HTR-8/SVneo (cell line): ENCODE results near the gene SPG11.
"Not testable (repeated sequence)": the region's sequence is repeated elsewhere in the genome, so short reads cannot be mapped to it uniquely, and the experiment has no call there.

Source experiments
- DNase-seq: peaks from one replicate; pipeline ENCODE4 v3.0.0; 2011; ENCODE audit warnings: low spot score, mixed read lengths; ENCODE audit not compliant: insufficient read length
- FAIRE-seq: peaks from 2 replicates; lab custom pipeline; 2011; peaks lifted over from hg19 to GRCh38; lab: Jason Lieb, UNC

The SPG11 gene

DNA sequence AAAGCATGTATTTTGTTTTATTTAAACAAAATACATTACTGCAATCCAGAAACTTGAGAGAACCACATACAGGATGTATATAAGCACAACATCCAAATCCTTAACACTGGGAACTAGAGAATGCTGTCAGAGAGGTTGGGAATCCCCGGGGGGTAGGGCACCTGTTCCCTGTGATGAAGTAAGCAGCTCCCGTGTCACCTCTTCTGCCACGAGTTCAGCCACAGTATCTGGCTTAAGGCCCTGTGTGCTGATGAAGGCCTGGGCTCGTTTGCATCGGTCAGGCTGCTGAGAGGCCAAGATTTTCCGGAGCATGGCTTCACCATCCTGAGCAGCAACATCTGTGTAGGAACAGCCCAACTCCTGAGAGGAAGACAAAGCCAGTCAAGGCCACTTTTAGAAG lies 90.1 kb downstream of the SPG11 start:
- no peak for DNase-seq
- FAIRE-seq: no peak

- DNase-seq (no peak), FAIRE-seq (no peak)
Measured at GRCh38 chr15:44570361-44570760, 93.1 kb downstream of the SPG11 start.

GRCh38 chr15:44569316-44569715 lies 94.1 kb downstream of the SPG11 start:
- no peak for DNase-seq
- no peak for FAIRE-seq

- DNase-seq: no peak
Measured at GRCh38 chr15:44568338-44568737, 95.1 kb downstream of the SPG11 start.

DNA sequence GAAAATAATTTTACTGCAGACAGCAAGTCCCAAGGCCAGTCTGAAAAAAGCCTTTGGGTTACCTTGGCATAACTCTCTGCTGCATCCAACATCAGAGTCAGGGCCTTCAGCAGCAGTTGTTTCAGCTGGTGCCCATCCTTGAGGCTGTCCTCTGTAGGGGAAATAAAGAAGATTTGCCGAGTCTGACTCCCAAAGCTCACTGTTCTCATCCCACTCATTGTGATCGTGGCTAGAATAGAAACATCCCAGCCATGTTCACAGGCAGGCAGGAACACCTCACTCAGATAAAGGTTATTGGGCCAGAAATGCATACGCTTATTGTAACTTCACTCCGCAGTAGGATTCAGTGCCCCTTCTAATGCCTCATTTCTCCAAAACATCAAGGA lies 97.3 kb downstream of the SPG11 start:
- FAIRE-seq: no peak
- no peak for DNase-seq

More at GRCh38 chr15:44568338-44568737, 95.1 kb downstream of the SPG11 start:
- FAIRE-seq: no peak

DNA sequence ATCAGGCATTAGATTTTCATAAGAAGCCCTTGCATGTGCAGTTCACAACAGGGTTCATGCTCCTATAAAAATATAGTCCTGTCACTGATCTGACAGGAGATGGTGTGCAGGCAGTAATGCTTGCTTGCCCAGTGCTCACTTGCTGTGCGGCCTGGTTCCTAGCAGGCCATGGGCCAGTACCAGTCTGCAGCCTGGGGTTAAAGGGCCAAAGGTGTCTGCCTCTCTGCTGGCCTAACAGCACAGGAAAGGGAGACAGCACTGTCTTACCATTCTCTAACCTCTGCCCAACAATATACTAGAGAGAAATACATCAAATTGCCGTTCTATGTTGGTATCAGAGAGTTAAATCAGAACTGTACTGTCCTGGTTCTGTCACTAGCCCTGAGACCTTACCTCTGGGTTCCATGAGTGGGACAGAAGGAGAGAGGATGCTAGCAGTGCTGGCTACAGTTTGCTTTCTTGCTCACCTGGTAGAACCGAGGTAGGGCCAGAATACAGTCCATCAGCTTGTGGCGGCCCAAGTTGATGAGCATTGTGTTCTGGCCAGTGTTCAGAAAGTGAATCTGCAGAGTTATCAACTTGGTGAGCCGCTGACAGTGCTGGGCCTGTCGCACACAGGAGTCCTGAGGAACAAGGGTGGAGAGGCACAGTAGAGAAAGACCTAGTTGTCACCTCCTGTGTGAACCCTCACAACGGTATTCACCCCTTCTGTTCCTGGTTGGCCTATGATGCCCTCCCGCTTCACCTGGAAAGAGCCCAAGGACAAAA lies 97.9 kb downstream of the SPG11 start:
- DNase-seq (no peak), FAIRE-seq (no peak)

GRCh38 chr15:44560926-44561325 lies 102.5 kb downstream of the SPG11 start:
- FAIRE-seq: peak; percentile 83
- DNase-seq: not testable (repeated sequence)

- FAIRE-seq: no peak
Measured at GRCh38 chr15:44554934-44555723, 108.3 kb downstream of the SPG11 start.

GRCh38 chr15:44550734-44551133 lies 112.7 kb downstream of the SPG11 start:
- DNase-seq (no peak), FAIRE-seq (no peak)

More at GRCh38 chr15:44554934-44555723, 108.3 kb downstream of the SPG11 start:
- no peak for DNase-seq

- FAIRE-seq: no peak
- no peak for DNase-seq
Measured at GRCh38 chr15:44550256-44550655, 113.2 kb downstream of the SPG11 start.

DNA sequence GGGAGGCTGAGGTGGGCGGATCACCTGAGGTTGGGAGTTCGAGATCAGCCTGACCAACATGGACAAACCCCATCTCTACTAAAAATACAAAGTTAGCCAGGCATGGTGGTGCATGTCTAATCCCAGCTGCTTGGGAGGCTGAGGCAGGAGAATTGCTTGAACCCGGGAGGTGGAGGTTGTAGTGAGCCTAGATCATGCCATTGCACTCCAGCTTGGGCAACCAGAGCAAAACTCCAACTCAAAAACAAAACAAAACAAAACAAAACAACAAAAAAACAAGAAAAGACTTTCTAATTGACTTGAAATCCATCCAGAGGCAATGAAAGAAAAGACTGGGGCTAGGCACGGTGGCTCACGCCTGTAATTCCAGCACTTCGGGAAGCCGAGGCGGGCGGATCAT lies 114.3 kb downstream of the SPG11 start:
- FAIRE-seq, DNase-seq: not testable (repeated sequence)

- DNase-seq (peak; percentile 31), FAIRE-seq (no peak)
Measured at GRCh38 chr15:44545913-44546802, 117.3 kb downstream of the SPG11 start.

DNA sequence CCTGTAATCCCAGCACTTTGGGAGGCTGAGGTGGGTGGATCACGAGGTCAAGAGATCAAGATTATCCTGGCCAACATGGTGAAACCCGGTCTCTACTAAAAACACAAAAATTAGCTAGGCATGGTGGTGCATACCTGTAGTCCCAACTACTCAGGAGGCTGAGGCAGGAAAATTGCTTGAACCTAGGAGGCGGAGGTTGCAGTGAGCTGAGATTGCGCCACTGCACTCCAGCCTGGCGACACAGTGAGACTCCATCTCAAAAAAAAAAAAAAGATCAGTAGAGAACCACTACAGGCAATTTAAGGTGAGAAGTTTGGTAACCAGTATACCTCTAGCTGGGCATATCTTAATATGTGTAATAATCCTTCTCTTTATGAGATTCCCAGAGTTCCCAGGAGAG lies 118.7 kb downstream of the SPG11 start:
- not testable (repeated sequence) for DNase-seq, FAIRE-seq

DNA sequence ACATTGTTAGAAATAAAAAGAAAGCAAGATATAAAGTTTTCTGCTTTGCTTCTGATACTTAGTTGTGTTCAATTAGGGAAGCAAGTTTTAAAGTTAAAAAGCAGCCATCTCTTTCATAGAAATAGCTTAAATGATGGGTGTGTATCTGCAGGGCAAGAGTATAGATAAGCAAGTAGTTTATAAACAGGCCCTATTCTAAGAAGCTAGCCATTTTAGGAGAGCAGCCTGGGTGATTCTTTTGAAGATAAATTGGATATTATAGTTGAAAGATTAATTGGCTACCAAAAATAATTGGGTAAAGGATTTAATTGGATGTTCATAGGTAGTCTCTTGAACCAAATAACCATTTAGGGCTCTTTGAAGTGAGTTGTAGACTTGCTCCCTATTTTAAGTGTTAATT lies 120.9 kb downstream of the SPG11 start:
- FAIRE-seq (no peak), DNase-seq (no peak)

GRCh38 chr15:44541282-44541958 lies 122.0 kb downstream of the SPG11 start:
- peak; percentile 45 for DNase-seq
- FAIRE-seq: no peak

DNA sequence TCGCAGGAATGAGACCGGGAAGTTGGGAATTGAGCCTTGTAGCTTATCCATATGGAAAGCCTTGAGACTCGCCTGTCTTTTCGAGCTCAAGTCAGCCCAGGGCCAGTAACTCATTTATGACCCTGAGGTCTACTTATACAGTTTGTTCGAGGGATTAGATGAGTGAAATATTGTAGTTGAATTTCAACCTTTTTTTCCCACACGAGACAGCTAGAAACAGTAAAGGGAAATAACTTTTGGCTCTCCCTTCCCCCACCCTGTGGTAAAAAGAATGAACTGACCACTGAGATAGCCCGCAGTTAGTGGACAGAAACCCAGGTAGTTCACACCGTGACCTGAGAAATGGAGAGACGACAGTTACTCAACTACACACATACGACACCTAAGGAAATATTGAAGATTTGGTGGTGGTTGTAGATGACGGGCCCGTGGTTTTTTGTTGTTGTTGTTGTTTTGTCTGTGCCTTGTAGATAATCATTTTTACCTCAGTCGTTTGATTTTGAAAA lies 125.7 kb downstream of the SPG11 start:
- DNase-seq (no peak), FAIRE-seq (no peak)

- peak; percentile 94 for DNase-seq
- FAIRE-seq: peak; percentile 94
Measured at GRCh38 chr15:44536962-44537734, 126.3 kb downstream of the SPG11 start, which contains the start of gene EIF3J. EIF3J (plus strand) TSS chr15:44537147; CDS start chr15:44537195, 48 bp downstream.

GRCh38 chr15:44536302-44536961 lies 127.0 kb downstream of the SPG11 start:
- FAIRE-seq: no peak
- peak; percentile 82 for DNase-seq
